Measurements from ENCODE around the gene BMP2. TPM values are rescaled to one million over a fixed set of nuclear protein-coding genes. Genes with fewer than 3 reads are reported as not detected.

Gene BMP2
- total RNA-seq, 1 experiment from 2014 or later: 6.6 TPM

DNA sequence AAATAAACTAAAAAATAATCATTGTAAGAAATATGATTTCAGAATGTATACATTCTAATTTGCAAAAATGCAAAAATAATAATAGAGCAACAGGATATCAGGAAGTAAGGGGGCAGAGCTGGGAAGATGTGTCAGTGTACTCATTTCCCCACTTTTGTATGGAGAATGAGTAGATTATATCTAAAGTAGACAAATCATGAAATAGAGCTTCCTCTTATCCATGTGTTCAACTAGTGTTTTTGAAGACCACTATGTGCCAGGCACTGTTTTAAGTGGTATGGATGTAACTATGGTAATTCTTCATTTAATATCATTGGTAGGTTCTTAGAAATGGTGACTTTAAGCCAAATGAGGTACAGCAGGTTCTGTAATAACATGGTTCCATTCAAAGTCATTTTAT lies 17.0 kb upstream of the BMP2 start:
- Histone ChIP-seq H3K4me2 (ENCODE audit: insufficient read depth, insufficient read length, low read length) (no peak overlapping the region), H2BK15ac (ENCODE audit: low read depth, low read length) (no peak overlapping the region), H2AK5ac (ENCODE audit: insufficient read length, low read length) (no peak overlapping the region), H2BK120ac (ENCODE audit: low read depth, low read length, poor library complexity, severe bottlenecking) (no peak overlapping the region), H3K56ac (ENCODE audit: insufficient read length, low read depth, low read length) (no peak overlapping the region), H4K20me1 (ENCODE audit: control insufficient read depth, insufficient read depth, insufficient read length) (no peaks in the 10 kb centered on the region), H4K8ac (replicated peaks; ENCODE audit: insufficient read length, low read depth, low read length) (no peak overlapping the region), H2BK20ac (ENCODE audit: low read depth, low read length, poor library complexity, severe bottlenecking) (no peak overlapping the region), H3K79me1 (ENCODE audit: insufficient read depth, low read depth, low read length, poor library complexity, severe bottlenecking) (no peaks in the 10 kb centered on the region), H3K18ac (ENCODE audit: insufficient read length, low read depth, low read length) (no peak overlapping the region), H2BK12ac (ENCODE audit: insufficient read length, low read depth, low read length) (no peak overlapping the region), H2BK5ac (ENCODE audit: insufficient read length, low read length) (no peak overlapping the region), H3K4me1 (ENCODE audit: insufficient read depth, low read length) (no peaks in the 10 kb centered on the region), H3K23me2 (ENCODE audit: insufficient read length, low read depth, low read length, poor library complexity, severe bottlenecking) (no peaks in the 10 kb centered on the region), H3T11ph (ENCODE audit: low read length) (no peak overlapping the region), H3K27me3 (ENCODE audit: insufficient read depth, low read length) (no peaks in the 10 kb centered on the region), H4K91ac (ENCODE audit: insufficient read length, low read depth, low read length) (no peak overlapping the region), H3K23ac (ENCODE audit: insufficient read length, low read depth, low read length) (no peak overlapping the region), H3K79me2 (ENCODE audit: insufficient read depth, low read length) (no peaks in the 10 kb centered on the region), H3K14ac (ENCODE audit: insufficient read depth, low read length) (no peak overlapping the region), H3K27ac (ENCODE audit: insufficient read length, low read depth, low read length) (no peak overlapping the region), H3K9me3 (ENCODE audit: control insufficient read depth, low read depth, low read length) (no peaks in the 10 kb centered on the region), H4K5ac (ENCODE audit: insufficient read length, low read depth, low read length) (no peak overlapping the region), H3K4ac (ENCODE audit: low read depth, low read length) (no peak overlapping the region), H3K9ac (ENCODE audit: extremely low read depth, insufficient read length, low read length) (no peak overlapping the region), H2AFZ (ENCODE audit: low read length) (no peak overlapping the region)
- DNase-seq: no peak
- H3K4me1 Mint-ChIP-seq: no peaks in the 10 kb centered on the region
- H3K27ac Mint-ChIP-seq: no peak overlapping the region
- H3K27me3 Mint-ChIP-seq (ENCODE audit: low read depth): no peaks in the 10 kb centered on the region
- no peak overlapping the region for H3K4me3 Mint-ChIP-seq
- H3K9me3 Mint-ChIP-seq: peaks cover 3 to 5% of the 10 kb centered on the region in 2 experiments; a peak in 4 of 5 replicates
- TF ChIP-seq, protein P1, sequence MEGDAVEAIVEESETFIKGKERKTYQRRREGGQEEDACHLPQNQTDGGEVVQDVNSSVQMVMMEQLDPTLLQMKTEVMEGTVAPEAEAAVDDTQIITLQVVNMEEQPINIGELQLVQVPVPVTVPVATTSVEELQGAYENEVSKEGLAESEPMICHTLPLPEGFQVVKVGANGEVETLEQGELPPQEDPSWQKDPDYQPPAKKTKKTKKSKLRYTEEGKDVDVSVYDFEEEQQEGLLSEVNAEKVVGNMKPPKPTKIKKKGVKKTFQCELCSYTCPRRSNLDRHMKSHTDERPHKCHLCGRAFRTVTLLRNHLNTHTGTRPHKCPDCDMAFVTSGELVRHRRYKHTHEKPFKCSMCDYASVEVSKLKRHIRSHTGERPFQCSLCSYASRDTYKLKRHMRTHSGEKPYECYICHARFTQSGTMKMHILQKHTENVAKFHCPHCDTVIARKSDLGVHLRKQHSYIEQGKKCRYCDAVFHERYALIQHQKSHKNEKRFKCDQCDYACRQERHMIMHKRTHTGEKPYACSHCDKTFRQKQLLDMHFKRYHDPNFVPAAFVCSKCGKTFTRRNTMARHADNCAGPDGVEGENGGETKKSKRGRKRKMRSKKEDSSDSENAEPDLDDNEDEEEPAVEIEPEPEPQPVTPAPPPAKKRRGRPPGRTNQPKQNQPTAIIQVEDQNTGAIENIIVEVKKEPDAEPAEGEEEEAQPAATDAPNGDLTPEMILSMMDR (conservative IDR thresholded peaks at IDR 0.05): no peak
- peaks cover 0 to 11% (median 3%) of the 10 kb centered on the region in 3 experiments; a peak in 3 of 7 replicates for H3K36me3 Mint-ChIP-seq (ENCODE audit: insufficient read depth in 1 of 3, low read depth in 3 of 3)
